ENCODE measurements around the gene FBXL4. TPM values are rescaled to one million over a fixed set of nuclear protein-coding genes. Genes with fewer than 3 reads are reported as not detected.
A peak's percentile ranks its signal among the peaks of the same experiment; 100 is the strongest.

Gene FBXL4
- total RNA-seq, 2 donors from 2014 or later = 13.6 to 18.7 TPM

DNA sequence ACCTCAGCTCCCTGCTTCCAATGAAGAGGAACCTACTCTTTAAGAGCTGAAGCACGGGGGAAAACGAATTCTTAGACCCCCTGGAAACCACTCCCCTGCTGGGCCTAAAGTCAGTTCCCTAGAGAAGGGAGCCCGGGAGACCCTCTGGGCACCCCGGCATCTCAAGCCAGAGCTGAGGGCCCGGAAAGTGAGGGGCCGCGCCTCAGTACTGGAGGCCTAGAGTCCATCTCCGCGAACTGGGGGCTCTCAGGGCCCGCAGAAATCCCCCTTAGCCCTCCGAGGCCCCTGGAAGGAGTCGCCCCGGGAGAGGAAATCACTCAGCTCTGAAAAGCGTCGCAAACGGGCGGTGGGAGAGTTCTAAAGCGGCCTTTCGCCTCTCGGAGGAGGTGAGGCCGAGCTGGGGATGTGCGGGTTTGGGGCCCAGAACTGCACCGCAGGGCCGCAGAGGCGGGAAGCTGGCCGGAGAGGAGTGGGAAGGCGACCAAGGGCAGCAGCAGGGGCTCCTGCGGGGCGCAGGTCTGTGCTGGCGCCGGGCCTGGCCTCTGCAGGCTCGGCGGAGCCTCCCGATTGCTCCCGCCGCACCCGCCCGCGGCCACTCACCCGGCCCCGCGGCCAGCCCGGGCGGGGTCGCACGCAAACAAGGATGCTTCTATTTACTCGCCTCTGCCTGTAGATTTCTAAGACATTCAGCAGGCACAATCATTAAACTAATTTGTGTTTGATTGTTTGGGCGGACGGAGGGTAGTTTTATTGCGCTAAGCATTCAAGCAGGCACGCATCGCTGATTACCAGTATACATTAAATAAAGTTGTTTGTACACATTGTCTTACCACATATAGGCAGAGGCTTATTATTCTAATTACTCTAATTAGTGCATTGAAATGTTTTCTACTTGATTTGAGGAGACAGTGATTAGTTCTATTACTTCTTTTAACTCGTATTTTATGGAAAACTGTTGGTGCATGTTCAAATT, 104.2 kb downstream of the FBXL4 start:
- intact Hi-C loops (cut with DNase I) = loop anchor here (5.0 to 10.0 kb wide), 2 partner anchors 271 to 1341 kb away; no protein-coding TSS in a partner anchor
- DNase-seq = no peak
- ATAC-seq = no peak

GRCh38 chr6:98842342-98843180, 105.2 kb downstream of the FBXL4 start:
- no peak for ATAC-seq
- intact Hi-C loops (cut with DNase I) = loop anchor here (5.0 to 10.0 kb wide), 2 partner anchors 272 to 1340 kb away; no protein-coding TSS in a partner anchor
- no peak for DNase-seq

GRCh38 chr6:98841621-98842341, 106.0 kb downstream of the FBXL4 start:
- intact Hi-C loops (cut with DNase I) = loop anchor here (5.0 to 10.0 kb wide), 2 partner anchors 273 to 1339 kb away; no protein-coding TSS in a partner anchor

DNA sequence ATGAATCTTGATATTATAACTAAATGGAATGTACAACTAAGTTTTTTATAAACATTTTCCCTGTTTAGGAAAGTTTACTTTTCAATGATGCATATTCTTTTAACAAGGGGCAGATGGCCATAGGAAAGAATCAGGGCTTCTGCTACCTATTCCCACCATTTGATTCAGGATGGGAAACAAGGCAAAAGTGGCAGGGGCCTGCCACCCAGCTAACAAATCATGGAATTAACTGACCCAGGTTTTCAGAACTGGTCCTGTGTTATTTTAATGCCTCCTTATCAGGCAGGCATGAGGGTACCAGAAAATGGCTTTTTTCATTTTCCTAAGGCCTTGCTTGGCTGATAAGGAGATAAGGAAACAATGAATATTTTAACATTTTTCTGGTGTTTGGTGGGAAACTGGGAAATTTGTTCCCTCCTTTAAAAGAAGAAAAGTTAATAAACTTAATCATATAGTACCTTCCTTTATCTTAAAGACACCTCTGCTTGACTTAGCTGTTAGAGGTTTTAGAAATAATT, 106.7 kb downstream of the FBXL4 start:
- ATAC-seq (no peak), DNase-seq (no peak)
- intact Hi-C loops (cut with DNase I) = loop anchor here (5.0 to 10.0 kb wide), 2 partner anchors 274 to 1339 kb away; no protein-coding TSS in a partner anchor

More at GRCh38 chr6:98841621-98842341, 106.0 kb downstream of the FBXL4 start:
- DNase-seq = no peak
- ATAC-seq = no peak

GRCh38 chr6:98840385-98840784, 107.4 kb downstream of the FBXL4 start:
- ATAC-seq = no peak
- intact Hi-C loops (cut with DNase I) = loop anchor here (5.0 to 10.0 kb wide), 2 partner anchors 274 to 1338 kb away; no protein-coding TSS in a partner anchor

DNA sequence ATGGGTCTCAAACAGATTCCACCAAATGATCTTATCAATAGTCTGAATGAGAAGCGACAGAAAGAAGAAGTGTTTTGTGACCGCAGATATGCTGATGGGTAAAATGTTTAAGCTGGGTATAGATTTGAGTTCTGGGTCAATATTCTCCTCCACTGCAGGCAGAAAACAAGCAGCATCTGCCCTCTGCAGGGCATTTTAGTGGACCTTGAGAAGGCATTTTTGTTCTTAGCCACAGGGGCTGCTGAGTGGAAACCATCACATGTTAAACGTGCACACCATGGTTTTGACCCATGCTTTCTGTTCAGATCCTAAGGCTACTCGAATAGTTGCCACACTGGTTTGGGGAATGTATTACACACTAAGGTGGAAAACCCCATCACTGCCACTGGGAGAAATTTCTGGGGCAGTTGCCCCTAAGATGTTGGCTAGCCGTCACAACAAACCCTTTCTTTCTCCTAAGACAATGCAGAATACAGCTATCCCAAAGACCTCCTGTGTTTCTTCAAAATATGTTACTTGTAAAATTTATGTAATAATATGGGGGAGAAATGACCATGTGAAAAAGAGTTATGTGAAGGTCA, 107.9 kb downstream of the FBXL4 start:
- no peak for ATAC-seq
- intact Hi-C loops (cut with DNase I) = loop anchor here (5.0 to 10.0 kb wide), 2 partner anchors 275 to 1338 kb away; no protein-coding TSS in a partner anchor
- no peak for DNase-seq

More at GRCh38 chr6:98840385-98840784, 107.4 kb downstream of the FBXL4 start:
- no peak for DNase-seq

GRCh38 chr6:98838975-98839374, 108.8 kb downstream of the FBXL4 start:
- DNase-seq = no peak
- ATAC-seq = no peak
- intact Hi-C loops (cut with DNase I) = no loop called here

GRCh38 chr6:98838032-98838431, 109.7 kb downstream of the FBXL4 start:
- no peak for ATAC-seq
- intact Hi-C loops (cut with DNase I) = no loop called here
- DNase-seq = no peak

DNA sequence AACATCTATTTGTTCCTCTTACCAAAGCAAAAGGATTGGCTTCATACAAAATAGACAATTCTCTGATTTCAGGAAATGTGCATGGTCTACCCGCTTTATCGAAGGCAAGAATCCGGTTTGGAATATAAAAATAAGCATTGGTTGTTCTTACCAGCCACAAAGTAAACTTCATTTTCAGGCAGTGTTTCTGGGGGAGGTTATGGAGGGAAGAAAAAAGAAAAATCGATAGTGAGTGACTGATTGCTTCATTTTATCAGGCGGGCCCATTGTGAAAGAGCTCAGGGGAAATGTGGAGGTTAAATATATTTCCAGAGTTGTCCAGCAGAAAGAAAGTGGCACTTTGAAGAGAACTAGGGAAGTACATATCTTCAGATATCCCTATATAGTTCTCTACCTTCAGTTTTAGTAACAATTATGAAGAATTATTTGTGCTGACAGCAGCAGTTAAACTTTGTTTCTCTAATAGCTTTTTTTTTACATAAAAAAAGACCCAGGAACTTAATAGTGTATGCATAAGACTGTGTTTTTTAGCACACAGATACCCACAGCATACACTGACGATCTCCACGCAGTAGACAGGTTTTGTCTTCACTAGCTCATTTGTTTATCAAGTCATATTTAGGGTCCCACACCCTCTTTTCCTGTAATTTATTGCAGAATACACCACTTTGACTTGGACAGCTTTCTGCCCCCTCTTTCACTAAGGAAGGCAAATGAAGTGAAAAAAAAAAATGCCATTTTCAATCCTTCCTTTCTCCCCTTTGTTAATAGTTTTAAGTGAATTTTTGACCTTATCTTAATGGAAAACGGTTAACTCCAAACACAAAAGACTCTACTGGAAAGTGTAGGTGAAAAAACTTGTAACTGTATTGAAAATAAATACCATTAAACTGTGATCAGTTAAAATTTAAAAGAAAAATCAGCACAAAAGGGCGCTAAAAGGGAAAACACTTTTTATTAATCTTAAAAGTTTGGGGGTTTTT, 110.5 kb downstream of the FBXL4 start:
- ATAC-seq = no peak
- intact Hi-C loops (cut with DNase I) = no loop called here
- no peak for DNase-seq

GRCh38 chr6:98836025-98836961, 111.5 kb downstream of the FBXL4 start:
- ATAC-seq (no peak), DNase-seq (no peak)
- intact Hi-C loops (cut with DNase I) = no loop called here

DNA sequence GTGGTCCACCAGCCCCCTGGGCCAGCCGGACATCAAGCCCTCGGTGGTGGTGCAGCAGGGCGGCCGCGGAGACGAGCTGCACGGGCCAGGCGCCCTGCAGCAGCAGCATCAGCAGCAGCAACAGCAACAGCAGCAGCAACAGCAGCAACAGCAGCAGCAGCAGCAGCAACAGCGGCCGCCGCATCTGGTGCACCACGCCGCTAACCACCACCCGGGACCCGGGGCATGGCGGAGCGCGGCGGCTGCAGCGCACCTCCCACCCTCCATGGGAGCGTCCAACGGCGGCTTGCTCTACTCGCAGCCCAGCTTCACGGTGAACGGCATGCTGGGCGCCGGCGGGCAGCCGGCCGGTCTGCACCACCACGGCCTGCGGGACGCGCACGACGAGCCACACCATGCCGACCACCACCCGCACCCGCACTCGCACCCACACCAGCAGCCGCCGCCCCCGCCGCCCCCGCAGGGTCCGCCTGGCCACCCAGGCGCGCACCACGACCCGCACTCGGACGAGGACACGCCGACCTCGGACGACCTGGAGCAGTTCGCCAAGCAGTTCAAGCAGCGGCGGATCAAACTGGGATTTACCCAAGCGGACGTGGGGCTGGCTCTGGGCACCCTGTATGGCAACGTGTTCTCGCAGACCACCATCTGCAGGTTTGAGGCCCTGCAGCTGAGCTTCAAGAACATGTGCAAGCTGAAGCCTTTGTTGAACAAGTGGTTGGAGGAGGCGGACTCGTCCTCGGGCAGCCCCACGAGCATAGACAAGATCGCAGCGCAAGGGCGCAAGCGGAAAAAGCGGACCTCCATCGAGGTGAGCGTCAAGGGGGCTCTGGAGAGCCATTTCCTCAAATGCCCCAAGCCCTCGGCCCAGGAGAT, 112.4 kb downstream of the FBXL4 start:
- ATAC-seq = no peak
- no peak for DNase-seq
- intact Hi-C loops (cut with DNase I) = no loop called here

- ATAC-seq = peak; percentile 72 to 91
- intact Hi-C loops (cut with DNase I) = no loop called here
- DNase-seq = peak; percentile 74
Observed at GRCh38 chr6:98834060-98835031, 113.4 kb downstream of the FBXL4 start, which contains the start of gene POU3F2. TSS of gene POU3F2 (plus strand) at chr6:98834574. CDS start at chr6:98834874, 300 bp downstream.

DNA sequence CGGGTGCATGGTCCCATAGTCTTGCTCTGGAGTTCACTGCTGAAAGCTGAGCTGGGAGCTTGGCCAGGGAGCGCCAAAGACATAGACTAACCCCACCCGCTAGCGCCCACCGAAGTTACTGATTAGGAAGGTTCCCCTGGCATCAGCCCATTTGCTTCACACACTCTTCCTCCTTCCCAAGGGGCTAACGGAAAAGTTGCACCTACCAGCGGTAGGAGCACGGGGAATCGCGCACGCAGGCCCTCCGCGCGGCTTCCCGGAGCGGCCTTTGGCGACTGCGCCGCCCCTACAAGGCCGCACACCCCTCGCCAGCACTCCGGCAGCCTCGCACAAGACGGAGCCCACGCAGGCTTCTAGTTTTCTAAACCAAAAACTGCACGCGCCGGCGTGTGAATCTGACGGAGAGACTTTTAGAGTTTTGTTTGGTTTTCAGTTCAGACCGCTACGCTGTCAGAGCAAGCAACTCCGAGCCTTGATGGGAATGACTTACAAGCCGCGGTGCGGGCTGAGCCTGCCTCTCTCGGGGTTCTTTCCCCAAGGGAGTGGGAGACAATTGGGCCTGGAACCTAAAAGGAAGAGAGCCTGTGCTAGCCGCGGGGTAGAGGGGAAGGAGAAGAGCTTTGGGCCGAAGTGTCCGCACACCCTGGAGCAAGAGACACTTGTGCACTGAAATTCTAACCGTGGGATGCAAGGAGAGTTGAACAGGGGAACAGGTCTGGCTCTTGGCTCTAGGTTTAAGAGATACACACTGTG, 114.3 kb downstream of the FBXL4 start:
- intact Hi-C loops (cut with DNase I) = no loop called here
- DNase-seq (no peak), ATAC-seq (peak; percentile 21 to 38)
